Right renal cortex interstitium (tissue), 3 donors: ENCODE results near the gene CHRNA1. TPM values are rescaled to one million over a fixed set of nuclear protein-coding genes. Genes with fewer than 3 reads are reported as not detected.

Source experiments
- DNase-seq, 3 donors: peaks; one replicate each; pipeline ENCODE4 v3.0.0-alpha.2; 2013; ENCODE audit warnings: low read depth in 3 of 3, low spot score in 2 of 3
- polyA plus RNA-seq, 3 donors: library from polyadenylated mRNA; unstranded; fragments of 120-200 nt; gene quantifications; one replicate each; pipeline ENCODE4 v1.2.1, GENCODE V29; 2013; ENCODE audit not compliant: insufficient read length in 3 of 3

Gene CHRNA1
- polyA plus RNA-seq, 3 donors, result 2.7 to 5.2 (median 3.7) TPM

DNA sequence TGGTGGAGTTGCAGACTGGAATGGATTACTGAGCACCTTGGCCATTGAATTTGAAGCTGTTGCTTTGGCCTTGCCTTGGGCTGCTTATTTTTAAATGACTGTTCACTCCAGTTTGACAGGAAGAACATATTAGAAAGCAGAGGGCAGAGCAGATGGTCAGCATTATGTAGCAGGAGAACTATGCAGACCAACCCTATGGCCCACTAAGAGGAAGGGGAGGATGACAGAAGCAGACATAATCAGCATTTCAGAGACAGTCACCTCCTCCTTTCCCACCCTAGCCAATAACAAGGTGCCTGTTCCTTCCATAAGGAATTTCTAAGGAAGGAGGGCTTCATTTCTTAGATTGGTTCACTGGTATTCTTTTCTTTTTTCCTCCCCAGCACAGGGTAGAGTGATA lies 2.4 kb downstream of the CHRNA1 start:
- DNase-seq, result no peak

DNA sequence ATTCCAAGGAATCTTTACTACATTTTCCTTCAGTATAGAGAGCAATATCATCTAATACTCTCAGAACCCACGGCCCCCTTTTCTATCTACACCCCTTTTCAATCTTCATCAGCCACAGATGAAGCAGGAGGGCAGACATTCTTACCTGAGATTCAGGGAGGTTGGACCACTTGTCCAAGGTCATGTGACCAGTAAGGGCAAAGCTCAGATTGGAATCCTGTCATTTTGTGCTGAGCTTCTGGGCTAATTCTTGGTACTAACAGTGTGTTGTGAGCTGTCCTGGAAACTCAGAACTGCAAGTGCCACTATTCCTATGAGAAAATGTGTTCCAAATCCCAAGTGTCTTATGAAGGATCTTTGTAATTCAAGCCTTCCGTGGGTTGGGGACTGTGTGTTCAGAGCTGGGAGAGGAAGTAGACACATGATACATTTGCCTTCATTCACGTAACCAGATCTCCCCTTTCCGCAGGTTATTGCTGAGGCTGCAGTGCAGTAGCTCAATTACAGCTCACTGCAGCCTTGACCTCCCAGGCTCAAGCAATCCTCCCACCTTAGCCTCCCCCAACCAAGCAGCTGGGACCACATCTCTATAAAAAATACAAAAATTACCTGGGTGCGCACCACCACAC lies 3.3 kb downstream of the CHRNA1 start:
- DNase-seq, result no peak

DNA sequence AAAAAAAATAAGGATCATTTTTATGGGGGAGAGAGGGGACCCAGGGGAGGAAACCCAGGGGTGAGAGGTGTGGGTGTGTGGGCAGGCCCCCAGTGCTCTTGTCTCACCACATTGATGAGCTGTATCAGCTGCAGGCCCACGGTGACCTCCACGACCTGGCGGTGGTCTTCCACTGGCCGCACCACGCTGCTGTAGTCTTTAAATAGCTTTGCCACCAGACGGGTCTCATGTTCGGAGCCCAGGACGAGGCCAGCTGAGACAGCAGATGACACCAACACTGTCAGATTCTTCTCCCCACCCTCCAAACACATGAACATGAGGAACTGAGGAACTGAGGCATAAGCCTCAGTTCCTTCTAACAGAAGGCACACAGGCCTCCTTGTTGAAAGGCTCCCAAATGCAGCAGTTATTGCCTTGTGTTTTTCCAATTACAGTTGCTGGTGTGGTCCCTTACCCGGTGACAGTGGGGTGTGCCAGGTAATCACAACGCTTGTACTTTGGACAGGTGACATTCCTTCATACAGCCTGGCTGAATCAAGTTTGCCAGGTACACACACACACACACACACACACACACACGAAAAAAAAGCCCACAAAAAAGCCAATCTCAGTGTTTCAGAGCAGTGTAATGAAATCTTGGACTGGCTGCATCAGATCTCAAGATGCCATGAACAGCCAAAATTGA lies 4.7 kb downstream of the CHRNA1 start:
- no peak for DNase-seq

DNA sequence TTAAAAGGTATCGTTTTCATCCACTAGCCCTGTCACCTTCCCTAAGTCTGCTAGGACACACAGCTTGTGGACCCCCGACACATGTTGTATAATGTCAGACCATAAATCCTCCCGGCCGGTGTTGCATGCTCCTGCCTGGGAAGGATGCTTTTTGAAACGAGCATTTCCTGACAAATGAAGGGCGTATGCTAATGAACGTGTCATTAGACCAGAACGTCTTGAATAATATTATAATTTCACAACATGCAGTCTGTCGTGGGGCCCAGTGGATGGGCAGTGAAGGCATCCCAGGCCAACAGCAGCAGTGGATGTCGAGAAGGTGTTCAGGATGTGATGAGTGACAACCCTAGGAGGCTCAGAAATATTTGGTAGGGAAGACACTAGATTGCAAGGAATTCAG lies 7.5 kb downstream of the CHRNA1 start:
- no peak for DNase-seq

DNA sequence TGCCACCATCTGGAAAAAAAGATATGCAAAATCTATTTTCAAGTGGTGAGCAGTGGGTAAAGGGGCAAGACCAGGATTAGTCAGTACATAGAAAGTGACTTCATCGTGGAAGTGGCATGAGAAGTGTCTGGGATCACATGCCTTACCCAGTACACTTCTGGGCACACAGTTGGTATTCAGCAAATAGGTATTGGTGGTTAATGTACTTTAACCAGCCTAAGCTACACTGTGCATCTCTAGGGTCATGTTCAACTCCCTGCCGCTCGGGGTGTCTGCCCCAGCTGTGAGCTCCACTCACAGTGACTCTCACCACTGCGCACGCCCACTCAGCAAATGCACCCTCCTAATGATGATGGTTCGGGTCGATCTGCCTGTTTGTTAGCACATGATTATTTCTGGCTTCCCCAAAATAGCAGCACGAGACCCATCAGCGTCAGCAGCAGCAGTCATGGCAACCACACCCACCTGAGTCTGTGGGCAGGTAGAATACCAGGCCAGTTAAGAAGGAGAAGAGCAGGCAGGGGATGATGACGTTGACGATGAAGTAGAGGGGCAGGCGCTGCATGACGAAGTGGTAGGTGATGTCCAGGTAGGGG lies 11.1 kb downstream of the CHRNA1 start:
- DNase-seq, result no peak

DNA sequence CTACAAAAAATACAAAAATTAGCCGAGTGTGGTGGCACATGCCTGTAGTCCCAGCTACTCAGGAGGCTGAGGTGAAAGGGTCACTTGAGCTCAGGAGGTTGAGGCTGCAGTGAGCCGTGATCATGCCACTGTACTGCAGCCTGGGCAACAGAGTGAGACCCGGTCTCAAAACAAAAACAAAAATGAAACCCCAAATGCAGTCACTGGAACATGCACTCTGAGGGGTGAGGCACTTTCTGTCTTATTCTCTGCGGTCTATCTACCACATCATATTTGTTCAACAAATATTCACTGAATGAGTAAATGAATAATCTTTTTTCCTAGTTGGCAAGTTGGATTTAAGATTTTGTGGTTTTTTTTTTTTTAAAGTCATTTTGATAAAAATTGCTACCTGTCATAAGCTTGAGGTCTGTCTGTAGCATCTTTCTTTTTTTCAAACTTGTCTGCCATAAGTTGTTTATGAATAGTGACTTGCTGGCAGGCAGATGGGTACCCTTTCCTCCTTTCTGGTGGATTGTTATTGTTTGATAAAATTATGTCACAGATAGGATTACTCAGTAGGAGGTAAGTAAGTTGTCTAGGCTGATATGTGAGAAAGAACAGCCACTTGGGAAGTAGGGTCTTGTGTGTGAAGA lies 11.8 kb downstream of the CHRNA1 start:
- DNase-seq, result no peak

DNA sequence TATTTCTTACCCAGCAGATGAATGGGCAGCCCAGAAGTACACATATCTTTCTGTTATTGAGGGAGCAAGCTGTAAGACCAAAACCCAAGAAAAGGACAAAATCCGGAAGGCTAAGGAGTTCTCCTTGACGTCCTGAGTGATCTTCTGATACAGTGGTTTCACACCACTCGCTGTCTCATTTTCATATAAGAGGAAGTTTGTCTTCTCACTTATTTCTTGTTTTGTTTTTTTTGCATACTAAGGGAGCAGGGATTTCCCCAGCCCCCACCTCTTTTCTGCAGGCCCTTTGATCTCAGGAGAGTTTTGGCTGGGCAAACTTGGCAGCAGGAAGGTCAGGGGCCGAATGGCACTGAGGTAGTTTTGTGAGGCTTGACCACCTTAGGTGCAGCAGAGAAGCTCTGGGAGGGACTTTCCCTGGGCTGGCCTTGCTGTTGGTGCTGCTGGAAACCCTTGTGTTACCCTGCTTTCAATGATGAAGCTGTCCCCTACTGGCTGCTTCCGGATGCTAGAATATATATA lies 13.3 kb downstream of the CHRNA1 start:
- no peak for DNase-seq

DNA sequence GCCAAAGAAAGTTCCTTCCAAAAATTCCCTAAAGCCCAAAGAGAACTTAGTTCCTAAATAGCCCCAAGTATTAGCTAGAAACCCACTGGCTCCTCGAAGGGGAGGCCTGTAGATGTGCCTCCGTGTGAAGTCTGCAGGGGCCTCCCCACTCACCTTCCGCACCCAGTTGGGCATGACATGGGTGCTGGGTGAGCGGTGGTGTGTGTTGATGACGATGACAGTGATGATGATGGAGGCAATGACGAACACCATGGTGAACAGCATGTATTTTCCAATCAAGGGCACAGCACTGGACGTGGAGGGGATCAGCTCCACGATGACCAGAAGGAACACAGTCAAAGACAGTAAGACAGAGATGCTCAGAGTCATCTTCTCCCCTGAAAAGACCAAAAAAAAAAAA lies 14.5 kb downstream of the CHRNA1 start:
- no peak for DNase-seq

DNA sequence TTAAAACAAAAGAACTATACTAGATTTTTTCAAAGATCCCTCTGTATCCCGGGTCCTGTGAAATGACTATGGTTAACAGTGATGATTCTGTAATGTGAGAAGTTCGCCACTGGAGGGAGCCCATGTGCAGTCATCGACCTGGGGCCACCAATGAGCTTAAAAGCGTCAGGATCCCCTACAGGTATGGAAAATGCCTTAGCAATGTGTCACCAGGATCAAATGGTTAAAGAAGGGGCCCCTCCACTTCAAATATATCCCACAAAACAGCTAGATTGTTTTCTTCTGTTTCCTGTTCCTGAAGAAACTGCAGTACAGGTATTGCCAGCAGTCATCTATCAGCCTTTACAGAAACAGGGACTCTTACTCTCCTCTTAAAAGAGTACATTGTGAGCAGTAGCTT lies 15.3 kb downstream of the CHRNA1 start:
- no peak for DNase-seq

DNA sequence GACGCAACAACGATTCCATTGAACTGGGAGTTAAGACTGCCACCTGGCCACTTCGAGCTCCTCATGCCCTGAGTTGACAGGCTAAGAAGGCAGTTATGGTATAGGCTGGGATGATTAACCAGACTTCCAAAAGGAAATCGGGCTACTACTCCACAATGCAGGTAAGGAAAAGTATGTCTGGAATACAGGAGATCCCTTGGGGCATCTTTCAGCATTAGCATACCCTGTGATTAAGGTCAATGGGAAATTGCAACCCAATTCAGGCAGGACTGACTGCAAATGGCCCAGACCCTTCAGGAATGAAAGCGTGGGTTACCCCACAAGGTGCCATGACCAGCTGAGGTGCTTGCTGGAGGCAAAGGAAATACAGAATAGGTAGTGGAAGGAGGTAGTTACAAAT lies 19.1 kb downstream of the CHRNA1 start:
- no peak for DNase-seq

DNA sequence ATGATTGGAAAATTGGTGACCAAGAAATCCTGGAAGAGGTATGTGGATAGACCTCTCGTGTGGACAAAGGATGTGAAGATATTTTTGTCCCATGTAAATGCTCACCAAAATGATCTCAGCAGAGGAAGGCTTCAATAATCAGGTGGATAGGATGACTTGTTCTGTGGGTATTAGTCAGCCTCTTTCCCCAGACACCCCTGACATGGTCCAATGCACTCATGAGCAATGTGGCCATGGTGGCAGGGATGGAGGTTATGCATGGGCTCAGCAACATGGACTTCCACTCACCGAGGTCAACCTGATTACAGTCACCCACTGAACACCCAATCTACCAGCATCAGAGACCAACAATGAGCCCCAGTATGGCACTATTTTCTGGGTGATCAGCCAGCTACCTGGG lies 20.2 kb downstream of the CHRNA1 start:
- no peak for DNase-seq

DNA sequence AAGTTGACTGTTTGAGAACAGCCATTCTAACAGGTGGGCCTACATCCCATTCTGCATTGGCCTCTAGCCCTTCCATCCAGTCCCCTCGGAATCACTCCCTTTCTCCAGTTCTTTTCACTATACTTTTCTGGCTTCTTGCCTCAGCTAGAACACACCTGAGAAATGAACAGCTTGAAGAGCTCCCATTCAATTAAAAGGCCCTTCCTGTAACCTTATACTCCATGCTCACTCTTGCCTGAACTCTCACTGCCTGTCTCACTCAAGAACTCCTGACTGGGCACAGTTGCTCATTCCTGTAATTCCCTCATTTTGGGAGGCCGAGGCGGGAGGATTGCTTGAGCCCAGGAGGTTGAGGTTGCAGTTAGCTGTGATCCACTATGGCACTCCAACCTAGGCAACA lies 23.6 kb downstream of the CHRNA1 start:
- DNase-seq, result no peak

DNA sequence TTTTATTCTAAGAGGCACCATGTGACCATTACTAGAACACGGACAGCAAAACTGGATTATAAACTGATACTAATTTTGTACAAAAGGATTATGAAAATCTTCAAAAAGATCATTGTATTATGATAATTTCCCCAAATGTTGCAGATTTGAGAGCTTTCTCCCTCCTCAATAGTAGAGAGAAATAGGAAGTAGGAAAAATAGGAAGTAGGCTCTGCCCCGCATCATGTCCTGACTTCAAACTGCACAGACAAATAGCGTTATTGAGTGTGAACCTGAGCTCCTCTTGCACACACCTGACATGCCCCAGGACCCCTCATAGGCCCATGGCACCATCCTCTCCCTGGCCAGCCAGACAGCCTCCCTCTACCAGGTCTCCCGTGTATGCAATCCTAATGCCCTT lies 25.4 kb downstream of the CHRNA1 start:
- no peak for DNase-seq

DNA sequence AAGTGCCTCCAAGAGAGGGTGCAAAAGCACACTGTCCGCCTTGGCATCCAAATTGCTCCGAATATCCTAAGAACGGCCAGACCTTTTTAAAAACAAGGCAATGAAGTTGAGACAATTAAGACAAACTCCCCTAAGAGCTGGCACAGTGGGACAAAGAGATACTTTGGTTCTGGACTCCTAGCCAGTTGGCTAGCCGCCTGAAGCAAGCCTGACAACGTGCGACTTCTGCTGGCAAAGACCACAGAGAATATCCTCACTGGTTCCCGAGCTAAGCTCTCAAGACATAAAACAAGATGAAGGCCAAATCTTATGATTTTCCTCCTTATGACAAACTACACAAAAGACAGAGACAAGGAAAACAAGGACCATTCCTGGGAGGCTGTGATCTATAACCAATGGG lies 32.7 kb downstream of the CHRNA1 start:
- no peak for DNase-seq

DNA sequence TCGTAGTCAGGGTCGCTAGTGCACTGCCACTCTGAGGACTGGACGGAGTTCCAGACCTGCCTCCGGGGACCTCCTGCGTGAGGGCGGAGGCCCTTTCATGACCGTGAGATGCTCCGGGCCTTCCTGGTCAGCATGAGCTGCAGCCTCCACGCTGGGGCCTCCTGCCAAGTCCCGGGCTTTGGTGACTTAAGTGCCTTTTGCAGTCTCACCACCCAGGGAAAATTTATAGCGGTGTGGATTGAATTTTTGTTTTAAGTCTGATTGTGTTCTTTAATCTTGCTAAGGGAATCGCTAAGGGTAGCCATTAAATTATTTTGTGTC lies 33.6 kb downstream of the CHRNA1 start:
- no peak for DNase-seq

DNA sequence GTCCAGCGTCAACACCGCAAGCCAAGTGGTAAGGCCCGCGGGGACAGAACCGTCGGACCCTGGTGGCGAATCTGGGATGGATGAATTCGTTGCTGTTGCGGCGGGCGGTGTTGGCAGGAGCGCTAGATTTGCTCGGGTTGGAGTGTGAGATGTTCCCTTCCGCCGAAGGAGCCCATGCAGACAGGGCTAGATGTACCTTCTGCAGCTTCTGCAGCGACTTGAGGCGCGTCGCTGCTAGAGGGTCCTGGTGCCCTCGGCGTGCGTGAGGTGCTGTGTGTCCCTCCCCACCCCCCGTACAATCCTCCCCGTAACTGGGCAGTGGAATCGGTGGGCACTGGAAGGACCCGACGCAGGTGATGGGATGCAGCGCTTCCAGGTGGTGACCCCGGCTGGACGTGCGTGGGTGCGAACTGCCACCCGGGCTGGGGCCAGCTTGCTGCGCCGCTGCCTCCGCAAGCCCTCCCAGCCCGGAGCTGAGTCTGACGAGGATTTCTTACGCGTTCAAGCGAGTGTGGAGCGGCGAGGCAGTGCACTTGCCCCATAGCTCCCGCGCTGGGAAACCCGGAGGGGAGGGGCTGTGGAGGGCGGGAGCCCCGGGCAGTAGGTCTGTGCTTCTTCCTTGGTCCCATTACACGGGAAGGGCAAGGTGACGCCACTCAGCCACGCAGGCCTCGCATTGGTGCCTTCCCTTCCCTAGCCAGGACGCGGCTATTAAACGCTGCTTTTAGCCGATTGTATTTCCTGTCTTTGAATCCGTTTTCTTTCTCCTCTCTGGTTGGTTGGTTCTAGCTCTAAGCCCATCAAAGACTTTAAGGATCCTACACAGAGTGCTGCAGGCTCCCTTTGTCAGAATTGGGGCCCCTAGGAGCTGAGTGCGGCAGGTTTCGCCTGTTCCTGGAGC lies 34.2 kb downstream of the CHRNA1 start:
- DNase-seq, result peak in 1 of 3 donors; percentile 33

DNA sequence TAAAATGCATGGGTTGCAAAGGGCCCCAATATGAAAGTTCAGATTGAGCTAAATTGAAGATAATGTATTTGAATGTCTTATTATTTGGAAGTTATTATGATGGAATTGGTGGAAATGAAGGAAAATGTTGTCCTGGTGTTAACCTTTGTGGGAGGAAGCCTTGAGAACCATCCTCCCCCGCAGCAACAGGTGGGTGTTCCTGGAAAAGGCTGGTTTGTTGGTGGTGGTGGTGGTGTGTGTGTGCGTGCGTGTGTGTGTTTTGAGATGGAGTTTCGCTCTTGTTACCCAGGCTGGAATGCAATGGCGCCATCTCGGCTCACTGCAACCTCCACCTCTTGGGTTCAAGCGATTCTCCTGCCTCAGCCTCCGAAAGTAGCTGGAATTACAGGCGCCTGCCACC lies 36.2 kb downstream of the CHRNA1 start:
- no peak for DNase-seq

DNA sequence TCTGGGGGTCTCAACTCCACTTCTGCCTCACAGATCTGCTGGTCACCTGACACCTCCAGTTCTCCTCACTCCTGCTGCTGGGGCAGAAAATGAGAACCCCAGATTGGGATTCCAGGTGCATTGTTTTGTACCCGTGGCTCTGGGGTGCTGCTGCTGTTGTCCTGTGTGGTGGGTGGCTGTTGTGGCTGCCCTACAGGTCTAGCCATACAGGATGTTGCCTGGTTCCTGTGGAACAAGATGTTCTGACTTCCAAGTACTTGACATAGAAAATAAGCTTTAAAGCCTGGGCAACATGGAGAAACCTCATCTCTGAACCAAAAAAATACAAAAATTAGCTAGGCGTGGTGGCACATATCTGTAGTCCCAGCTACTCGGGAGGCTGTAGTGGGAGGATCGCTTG lies 38.1 kb downstream of the CHRNA1 start:
- DNase-seq, result no peak

DNA sequence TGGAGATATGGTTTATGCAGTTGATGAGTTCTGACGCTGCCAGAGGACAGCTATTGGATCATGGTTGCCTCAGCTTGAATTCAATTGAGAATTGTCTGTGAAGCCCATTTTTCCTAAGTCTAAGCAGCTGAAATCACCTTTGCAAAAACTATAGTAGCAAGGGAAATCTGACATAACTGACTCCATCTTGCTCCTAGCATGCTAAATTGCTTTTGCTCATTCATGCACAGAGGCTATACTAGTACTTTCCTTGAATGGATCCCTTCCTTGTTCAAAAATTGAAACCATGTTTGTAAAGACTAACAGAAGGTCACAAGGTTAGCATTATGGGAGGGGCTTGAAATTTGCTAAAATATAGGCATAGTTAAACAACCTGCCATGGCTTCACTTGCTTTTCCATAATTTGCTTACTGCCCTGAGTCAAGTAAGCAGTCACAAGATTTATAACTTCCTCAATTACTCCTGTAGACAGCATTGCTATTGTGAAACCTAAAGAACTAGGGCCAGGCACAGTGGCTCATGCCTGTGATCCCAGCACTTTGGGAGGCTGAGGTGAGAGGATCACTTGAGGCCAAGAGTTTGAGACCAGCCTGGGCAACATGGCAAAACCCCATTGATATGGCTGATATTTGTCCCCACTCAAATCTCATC lies 41.2 kb downstream of the CHRNA1 start:
- no peak for DNase-seq

DNA sequence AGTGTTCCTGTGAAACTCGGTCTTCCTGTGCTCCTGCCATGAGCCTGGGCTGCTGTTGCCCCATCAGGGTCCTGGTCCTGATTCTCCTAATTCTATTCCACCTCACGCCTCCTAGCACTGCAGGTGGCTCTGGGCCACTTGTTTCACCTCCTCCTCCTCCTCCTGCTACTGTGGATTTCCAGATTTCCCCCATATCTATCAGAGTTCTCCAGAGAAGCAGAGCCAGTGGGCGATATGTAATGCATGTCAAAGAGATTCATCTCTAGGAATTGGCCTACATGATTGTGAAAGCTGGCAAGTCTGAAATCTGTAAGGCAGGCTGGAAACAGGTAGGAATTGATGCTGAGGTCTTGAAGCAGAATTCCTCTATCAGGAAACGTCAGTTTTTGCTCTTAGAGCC lies 45.3 kb downstream of the CHRNA1 start:
- no peak for DNase-seq
